GM12874 (cell line): ENCODE data around the gene CALD1.

Source experiments
- CTCF ChIP-seq: IDR thresholded peaks from 2 replicates; pipeline ENCODE4 v1.5.1; 2011; ENCODE audit warnings: low read depth, mild to moderate bottlenecking, control low read depth, low read length, moderate library complexity; ENCODE audit not compliant: insufficient read depth

CALD1 gene

GRCh38 chr7:134931487-134931886 is 152.1 kb downstream of the CALD1 start:
- no peak for TF ChIP-seq CTCF

- no peak for TF ChIP-seq CTCF
Measured at GRCh38 chr7:134932707-134933370, 153.4 kb downstream of the CALD1 start.

GRCh38 chr7:134933460-134934068 is 154.1 kb downstream of the CALD1 start:
- TF ChIP-seq CTCF: no peak

- TF ChIP-seq CTCF: no peak
Measured at GRCh38 chr7:134935701-134936100, 156.3 kb downstream of the CALD1 start.

- no peak for TF ChIP-seq CTCF
Measured at GRCh38 chr7:134936893-134937510, 157.6 kb downstream of the CALD1 start.

- no peak for TF ChIP-seq CTCF
Measured at GRCh38 chr7:134938141-134938540, 158.7 kb downstream of the CALD1 start.

- no peak for TF ChIP-seq CTCF
Measured at GRCh38 chr7:134939136-134939535, 159.7 kb downstream of the CALD1 start.
